ENCODE results near the gene RBMS3. TPM values are rescaled to one million over a fixed set of nuclear protein-coding genes. Genes with fewer than 3 reads are reported as not detected.

The RBMS3 gene
- total RNA-seq, 1 donor from 2014 or later, result 0.47 TPM

GRCh38 chr3:29576675-29577074, 295.8 kb downstream of the RBMS3 start:
- no peak overlapping the region for H3K27ac Mint-ChIP-seq
- Histone ChIP-seq H2AFZ (replicated peaks) (no peak overlapping the region), H3F3A (ENCODE audit: low read depth) (no peaks in the 10 kb centered on the region), H3K4me2 (no peak overlapping the region), H3K9ac (no peak overlapping the region), H3K79me2 (ENCODE audit: low read depth) (no peaks in the 10 kb centered on the region), H4K20me1 (ENCODE audit: low read depth) (no peaks in the 10 kb centered on the region), H3K36me3 (no peaks in the 10 kb centered on the region), H3K4me3 (no peak overlapping the region), H3K27ac (no peak overlapping the region), H3K9me3 (ENCODE audit: low read depth) (no peaks in the 10 kb centered on the region), H3K27me3 (no peaks in the 10 kb centered on the region), H3K4me1 (peaks cover 13% of the 10 kb centered on the region)
- TF ChIP-seq EZH2 (IDR thresholded peaks at IDR 0.05) (no peak), CTCF (IDR thresholded peaks at IDR 0.05) (no peak), EZH2phosphoT487 (IDR thresholded peaks at IDR 0.05) (no peak)
- no peak overlapping the region for H3K4me3 Mint-ChIP-seq
- H3K36me3 Mint-ChIP-seq, result no peaks in the 10 kb centered on the region
- peaks cover 9% of the 10 kb centered on the region for H3K9me3 Mint-ChIP-seq
- H3K4me1 Mint-ChIP-seq, result peaks cover 9% of the 10 kb centered on the region
- DNase-seq (ENCODE audit: low spot score), result no peak
- H3K27me3 Mint-ChIP-seq (ENCODE audit: insufficient read depth, low read depth), result peaks cover 2% of the 10 kb centered on the region

GRCh38 chr3:29577250-29577649, 296.4 kb downstream of the RBMS3 start:
- H3K27me3 Mint-ChIP-seq (ENCODE audit: insufficient read depth, low read depth), result peaks cover 2% of the 10 kb centered on the region
- Histone ChIP-seq H4K20me1 (ENCODE audit: low read depth) (no peaks in the 10 kb centered on the region), H3K4me2 (no peak overlapping the region), H2AFZ (replicated peaks) (no peak overlapping the region), H3K27me3 (no peaks in the 10 kb centered on the region), H3K4me1 (peaks cover 15% of the 10 kb centered on the region), H3K36me3 (no peaks in the 10 kb centered on the region), H3F3A (ENCODE audit: low read depth) (no peaks in the 10 kb centered on the region), H3K9me3 (ENCODE audit: low read depth) (no peaks in the 10 kb centered on the region), H3K4me3 (no peak overlapping the region), H3K9ac (no peak overlapping the region), H3K27ac (no peak overlapping the region), H3K79me2 (ENCODE audit: low read depth) (no peaks in the 10 kb centered on the region)
- H3K9me3 Mint-ChIP-seq, result peaks cover 5% of the 10 kb centered on the region
- TF ChIP-seq CTCF (IDR thresholded peaks at IDR 0.05) (no peak), EZH2 (IDR thresholded peaks at IDR 0.05) (no peak), EZH2phosphoT487 (IDR thresholded peaks at IDR 0.05) (no peak)
- no peak overlapping the region for H3K4me3 Mint-ChIP-seq
- peaks cover 9% of the 10 kb centered on the region for H3K4me1 Mint-ChIP-seq
- DNase-seq (ENCODE audit: low spot score), result no peak
- H3K36me3 Mint-ChIP-seq, result no peaks in the 10 kb centered on the region
- H3K27ac Mint-ChIP-seq, result no peak overlapping the region

GRCh38 chr3:29581311-29581710, 300.4 kb downstream of the RBMS3 start:
- no peaks in the 10 kb centered on the region for H3K9me3 Mint-ChIP-seq
- peaks cover 2% of the 10 kb centered on the region for H3K27me3 Mint-ChIP-seq (ENCODE audit: insufficient read depth, low read depth)
- DNase-seq (ENCODE audit: low spot score), result no peak
- H3K79me2 ChIP-seq (ENCODE audit: low read depth), result no peaks in the 10 kb centered on the region
- TF ChIP-seq EZH2phosphoT487 (IDR thresholded peaks at IDR 0.05), result no peak
- TF ChIP-seq EZH2 (IDR thresholded peaks at IDR 0.05), result no peak
- TF ChIP-seq CTCF (IDR thresholded peaks at IDR 0.05), result no peak
- H3K9ac ChIP-seq, result no peak overlapping the region
- no peaks in the 10 kb centered on the region for H3F3A ChIP-seq (ENCODE audit: low read depth)
- H3K36me3 ChIP-seq, result no peaks in the 10 kb centered on the region
- H3K4me1 ChIP-seq, result peaks cover 7% of the 10 kb centered on the region
- no peaks in the 10 kb centered on the region for H3K27me3 ChIP-seq
- no peaks in the 10 kb centered on the region for H3K9me3 ChIP-seq (ENCODE audit: low read depth)
- H3K27ac ChIP-seq, result no peak overlapping the region
- no peaks in the 10 kb centered on the region for H3K36me3 Mint-ChIP-seq
- no peak overlapping the region for H3K4me3 Mint-ChIP-seq
- peak overlapping the region; percentile 2 for H2AFZ ChIP-seq (replicated peaks)
- no peak overlapping the region for H3K4me2 ChIP-seq
- no peak overlapping the region for H3K4me3 ChIP-seq
- H4K20me1 ChIP-seq (ENCODE audit: low read depth), result no peaks in the 10 kb centered on the region
- no peaks in the 10 kb centered on the region for H3K4me1 Mint-ChIP-seq
- no peak overlapping the region for H3K27ac Mint-ChIP-seq
